Measurements from ENCODE around the gene ANKRD36.
"Not testable (repeated sequence)": the region's sequence is repeated elsewhere in the genome, so short reads cannot be mapped to it uniquely, and the experiment has no call there.

DNA sequence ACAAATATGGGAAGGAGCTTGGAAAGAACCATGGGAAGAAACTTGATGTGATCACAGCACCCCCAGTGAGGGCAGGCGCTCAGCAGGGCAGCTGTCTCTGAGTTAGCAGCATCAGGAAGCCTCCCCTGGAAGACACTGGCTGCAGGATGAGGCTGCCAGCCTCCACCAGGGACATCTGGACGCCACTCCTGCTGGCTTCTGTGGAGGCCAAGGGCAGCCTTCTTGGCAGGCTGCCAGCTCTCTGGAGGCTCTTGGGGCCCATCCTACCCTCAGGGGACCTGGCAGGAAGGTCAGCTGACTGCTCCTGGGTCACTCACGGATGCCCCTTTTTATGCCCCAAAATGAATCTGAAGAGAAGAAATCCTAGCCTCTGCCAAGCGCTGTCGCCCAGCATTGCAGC lies 44.2 kb upstream of the ANKRD36 start:
- not testable (repeated sequence) for TF ChIP-seq POLR2A, CTCF (IDR thresholded peaks at IDR 0.05)

Measured in right lobe of liver (tissue), 4 donors.